ENCODE measurements around the gene TRAM2. TPM values are rescaled to one million over a fixed set of nuclear protein-coding genes. Genes with fewer than 3 reads are reported as not detected.

The TRAM2 gene
- total RNA-seq, 2 experiments from 2014 or later = 7.1 to 7.6 TPM

DNA sequence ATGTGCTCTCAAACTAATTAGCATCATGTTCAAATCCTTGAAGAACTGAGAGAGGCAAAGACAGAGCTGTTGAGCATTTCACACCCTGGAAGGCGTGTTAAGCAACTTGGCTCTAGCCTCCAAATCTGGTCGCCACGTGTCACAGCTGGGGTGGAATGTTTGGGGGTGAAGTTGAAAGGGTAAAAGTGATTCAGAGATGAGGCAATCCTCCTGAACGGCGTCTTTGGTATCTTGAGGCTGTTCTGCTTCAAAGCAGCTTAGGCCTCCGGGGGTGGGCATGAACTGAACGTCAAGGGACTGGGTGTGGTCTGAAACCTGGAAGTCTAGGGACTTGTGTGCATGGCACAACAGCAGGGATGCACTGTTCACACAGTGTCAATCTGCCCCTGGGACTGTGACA lies 62.3 kb downstream of the TRAM2 start:
- H3K4me1 ChIP-seq (ENCODE audit: insufficient read depth, low read length) = no peaks in the 10 kb centered on the region
- Mint-ChIP-seq H3K27me3 (no peaks in the 10 kb centered on the region), H3K36me3 (ENCODE audit: low read depth) (peaks cover 81% of the 10 kb centered on the region), H3K4me1 (ENCODE audit: low read depth) (no peaks in the 10 kb centered on the region), H3K27ac (no peak overlapping the region), H3K4me3 (no peak overlapping the region), H3K9me3 (no peaks in the 10 kb centered on the region)
- H3K27me3 ChIP-seq (ENCODE audit: control insufficient read depth in 1 of 2, insufficient read depth in 2 of 2, low read length in 2 of 2) = no peaks in the 10 kb centered on the region
- H3K4me3 ChIP-seq (ENCODE audit: low read length) = no peak overlapping the region
- ChIA-PET CTCF (interaction anchor here (0.6 kb wide), 1 partner anchor 91 kb away, joined by 3 read pairs; no protein-coding TSS in a partner anchor), POLR2A (no interaction called here)
- peaks cover 49% of the 10 kb centered on the region for H3K36me3 ChIP-seq (ENCODE audit: insufficient read depth, low read length)
- no peak for ATAC-seq (ENCODE audit: poor library complexity)
- H3K9me3 ChIP-seq (ENCODE audit: control insufficient read depth in 1 of 2, insufficient read depth in 1 of 2, low read length in 2 of 2) = no peaks in the 10 kb centered on the region
- intact Hi-C loops (cut with DNase I, micrococcal nuclease) = no loop called here
- TF ChIP-seq, protein P1, sequence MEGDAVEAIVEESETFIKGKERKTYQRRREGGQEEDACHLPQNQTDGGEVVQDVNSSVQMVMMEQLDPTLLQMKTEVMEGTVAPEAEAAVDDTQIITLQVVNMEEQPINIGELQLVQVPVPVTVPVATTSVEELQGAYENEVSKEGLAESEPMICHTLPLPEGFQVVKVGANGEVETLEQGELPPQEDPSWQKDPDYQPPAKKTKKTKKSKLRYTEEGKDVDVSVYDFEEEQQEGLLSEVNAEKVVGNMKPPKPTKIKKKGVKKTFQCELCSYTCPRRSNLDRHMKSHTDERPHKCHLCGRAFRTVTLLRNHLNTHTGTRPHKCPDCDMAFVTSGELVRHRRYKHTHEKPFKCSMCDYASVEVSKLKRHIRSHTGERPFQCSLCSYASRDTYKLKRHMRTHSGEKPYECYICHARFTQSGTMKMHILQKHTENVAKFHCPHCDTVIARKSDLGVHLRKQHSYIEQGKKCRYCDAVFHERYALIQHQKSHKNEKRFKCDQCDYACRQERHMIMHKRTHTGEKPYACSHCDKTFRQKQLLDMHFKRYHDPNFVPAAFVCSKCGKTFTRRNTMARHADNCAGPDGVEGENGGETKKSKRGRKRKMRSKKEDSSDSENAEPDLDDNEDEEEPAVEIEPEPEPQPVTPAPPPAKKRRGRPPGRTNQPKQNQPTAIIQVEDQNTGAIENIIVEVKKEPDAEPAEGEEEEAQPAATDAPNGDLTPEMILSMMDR (IDR thresholded peaks at IDR 0.05) = no peak
- no peak overlapping the region for H3K27ac ChIP-seq (ENCODE audit: low read depth in 1 of 2, low read length in 2 of 2)
- DNase-seq = no peak

DNA sequence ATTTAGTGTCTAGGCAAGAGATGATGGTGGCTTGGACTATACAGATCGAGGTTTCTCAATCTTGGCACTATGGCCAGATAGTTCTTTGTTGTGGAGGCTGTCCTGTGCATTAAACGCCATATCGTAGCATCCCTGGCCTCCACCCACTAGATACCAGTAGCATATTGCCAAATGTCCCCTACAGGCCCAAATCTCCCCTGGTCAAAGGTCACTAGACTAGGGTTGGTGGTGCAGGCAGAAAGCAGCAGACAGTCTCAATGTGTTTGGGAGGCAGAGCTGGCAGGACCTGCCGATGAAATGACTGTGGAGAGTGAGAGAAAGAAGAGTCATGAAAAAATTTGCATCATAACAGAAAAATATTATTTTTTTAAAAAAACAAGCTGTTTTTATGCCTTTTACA lies 63.0 kb downstream of the TRAM2 start:
- ATAC-seq (ENCODE audit: poor library complexity) (no peak), DNase-seq (no peak)
- H3K4me3 Mint-ChIP-seq = no peak overlapping the region
- H3K9me3 Mint-ChIP-seq = no peaks in the 10 kb centered on the region
- POLR2A ChIA-PET = no interaction called here
- no peaks in the 10 kb centered on the region for H3K27me3 Mint-ChIP-seq
- Histone ChIP-seq H3K4me3 (ENCODE audit: low read length) (no peak overlapping the region), H3K9me3 (ENCODE audit: control insufficient read depth in 1 of 2, insufficient read depth in 1 of 2, low read length in 2 of 2) (no peaks in the 10 kb centered on the region), H3K4me1 (ENCODE audit: insufficient read depth, low read length) (no peaks in the 10 kb centered on the region), H3K27me3 (ENCODE audit: control insufficient read depth in 1 of 2, insufficient read depth in 2 of 2, low read length in 2 of 2) (no peaks in the 10 kb centered on the region), H3K36me3 (ENCODE audit: insufficient read depth, low read length) (peaks cover 55% of the 10 kb centered on the region), H3K27ac (ENCODE audit: low read depth in 1 of 2, low read length in 2 of 2) (no peak overlapping the region)
- H3K4me1 Mint-ChIP-seq (ENCODE audit: low read depth) = no peaks in the 10 kb centered on the region
- TF ChIP-seq, protein P1 (IDR thresholded peaks at IDR 0.05) = no peak
- intact Hi-C loops (cut with DNase I, micrococcal nuclease) = no loop called here
- peaks cover 81% of the 10 kb centered on the region for H3K36me3 Mint-ChIP-seq (ENCODE audit: low read depth)
- CTCF ChIA-PET = no interaction called here
- H3K27ac Mint-ChIP-seq = no peak overlapping the region

DNA sequence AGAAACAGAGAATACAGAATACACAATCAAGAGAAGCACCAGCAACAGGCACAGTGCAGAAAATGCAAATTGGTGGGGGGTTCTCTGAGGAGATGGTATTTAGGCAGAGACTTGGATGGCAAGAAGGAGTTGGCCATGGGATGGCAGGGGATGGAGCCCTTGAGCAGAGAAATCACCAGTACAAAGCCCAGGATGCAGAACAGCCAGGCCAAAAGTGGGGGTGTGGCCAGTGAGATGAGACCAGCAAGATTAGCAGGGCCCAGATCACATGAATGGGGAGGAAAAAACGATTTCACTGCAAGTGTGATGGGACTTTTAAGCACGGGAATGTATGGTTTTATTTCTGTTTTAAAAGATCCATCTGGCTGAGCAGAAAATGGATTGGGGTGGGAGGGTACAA lies 63.4 kb downstream of the TRAM2 start:
- no peaks in the 10 kb centered on the region for H3K9me3 Mint-ChIP-seq
- TF ChIP-seq, protein P1 (IDR thresholded peaks at IDR 0.05) = no peak
- Histone ChIP-seq H3K4me1 (ENCODE audit: insufficient read depth, low read length) (no peaks in the 10 kb centered on the region), H3K4me3 (ENCODE audit: low read length) (no peak overlapping the region), H3K9me3 (ENCODE audit: control insufficient read depth in 1 of 2, insufficient read depth in 1 of 2, low read length in 2 of 2) (no peaks in the 10 kb centered on the region), H3K27ac (ENCODE audit: low read depth in 1 of 2, low read length in 2 of 2) (no peak overlapping the region), H3K27me3 (ENCODE audit: control insufficient read depth in 1 of 2, insufficient read depth in 2 of 2, low read length in 2 of 2) (no peaks in the 10 kb centered on the region), H3K36me3 (ENCODE audit: insufficient read depth, low read length) (peaks cover 58% of the 10 kb centered on the region)
- no peaks in the 10 kb centered on the region for H3K4me1 Mint-ChIP-seq (ENCODE audit: low read depth)
- intact Hi-C loops (cut with DNase I, micrococcal nuclease) = no loop called here
- ATAC-seq (ENCODE audit: poor library complexity) (no peak), DNase-seq (no peak)
- no peak overlapping the region for H3K4me3 Mint-ChIP-seq
- CTCF ChIA-PET = no interaction called here
- H3K36me3 Mint-ChIP-seq (ENCODE audit: low read depth) = peaks cover 81% of the 10 kb centered on the region
- H3K27ac Mint-ChIP-seq = no peak overlapping the region
- H3K27me3 Mint-ChIP-seq = no peaks in the 10 kb centered on the region
- POLR2A ChIA-PET = no interaction called here

Measured in CD4-positive, alpha-beta T cell (primary cell).